Lower leg skin (tissue), 3 donors: ENCODE measurements around the gene NRXN3.

Experiments
- POLR2A ChIP-seq, 2 donors: fragments of 450-650 bp; IDR thresholded peaks; one replicate each; pipeline ENCODE4 v1.6.1; 2016 to 2017; ENCODE audit warnings: antibody characterized with exemption in 2 of 2, mild to moderate bottlenecking in 1 of 2, moderate library complexity in 1 of 2
- TF ChIP-seq, protein P1 (sequence below), 3 donors: fragments of 450-650 bp; IDR thresholded peaks; one replicate each; pipeline ENCODE4 v1.5.1; 2016; ENCODE audit warnings: antibody characterized with exemption in 3 of 3, mild to moderate bottlenecking in 3 of 3, moderate library complexity in 2 of 3

DNA sequence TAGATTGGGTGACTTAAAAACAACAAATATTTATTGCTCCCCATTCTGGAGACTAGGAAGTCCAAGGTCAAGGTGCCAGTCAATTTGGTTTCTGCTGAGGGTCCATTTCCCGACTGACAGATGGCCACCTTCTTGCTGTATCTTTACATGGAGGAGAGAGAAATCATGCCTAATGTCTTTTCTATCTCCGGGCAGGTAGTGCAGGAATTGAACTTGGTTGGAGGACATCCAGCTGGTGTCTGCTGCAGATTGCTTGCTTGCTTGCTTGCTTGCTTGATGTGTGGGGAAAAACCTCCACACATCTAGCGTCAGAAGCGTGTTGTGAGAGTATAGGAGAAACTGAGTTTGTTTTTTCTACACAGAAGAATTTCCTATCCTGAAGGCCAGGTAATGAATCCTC, 1479.7 kb downstream of the NRXN3 start:
- TF ChIP-seq, protein P1, sequence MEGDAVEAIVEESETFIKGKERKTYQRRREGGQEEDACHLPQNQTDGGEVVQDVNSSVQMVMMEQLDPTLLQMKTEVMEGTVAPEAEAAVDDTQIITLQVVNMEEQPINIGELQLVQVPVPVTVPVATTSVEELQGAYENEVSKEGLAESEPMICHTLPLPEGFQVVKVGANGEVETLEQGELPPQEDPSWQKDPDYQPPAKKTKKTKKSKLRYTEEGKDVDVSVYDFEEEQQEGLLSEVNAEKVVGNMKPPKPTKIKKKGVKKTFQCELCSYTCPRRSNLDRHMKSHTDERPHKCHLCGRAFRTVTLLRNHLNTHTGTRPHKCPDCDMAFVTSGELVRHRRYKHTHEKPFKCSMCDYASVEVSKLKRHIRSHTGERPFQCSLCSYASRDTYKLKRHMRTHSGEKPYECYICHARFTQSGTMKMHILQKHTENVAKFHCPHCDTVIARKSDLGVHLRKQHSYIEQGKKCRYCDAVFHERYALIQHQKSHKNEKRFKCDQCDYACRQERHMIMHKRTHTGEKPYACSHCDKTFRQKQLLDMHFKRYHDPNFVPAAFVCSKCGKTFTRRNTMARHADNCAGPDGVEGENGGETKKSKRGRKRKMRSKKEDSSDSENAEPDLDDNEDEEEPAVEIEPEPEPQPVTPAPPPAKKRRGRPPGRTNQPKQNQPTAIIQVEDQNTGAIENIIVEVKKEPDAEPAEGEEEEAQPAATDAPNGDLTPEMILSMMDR (IDR thresholded peaks at IDR 0.05) = no peak
- TF ChIP-seq POLR2A (IDR thresholded peaks at IDR 0.05) = no peak
